ENCODE data around the gene DUOXA2.

GRCh38 chr15:45143056-45143455, 28.9 kb downstream of the DUOXA2 start:
- TF ChIP-seq CTCF (IDR thresholded peaks at IDR 0.05) (no peak), POLR2A (IDR thresholded peaks at IDR 0.05) (no peak)

All from thyroid gland (tissue), 4 donors.